Suppressor macrophage (primary cell): ENCODE measurements around the gene CCDC80.

Source experiments
- DNase-seq, 4 experiments: peaks; one replicate each; pipeline ENCODE4 v3.0.0-alpha.2; 2020 to 2022

The CCDC80 gene

GRCh38 chr3:112631257-112631656 lies 9.7 kb downstream of the CCDC80 start:
- DNase-seq, result no peak

GRCh38 chr3:112629425-112629824 lies 11.5 kb downstream of the CCDC80 start:
- peak in 3 of 4 experiments; percentile 39 to 50 (median 49) for DNase-seq

DNA sequence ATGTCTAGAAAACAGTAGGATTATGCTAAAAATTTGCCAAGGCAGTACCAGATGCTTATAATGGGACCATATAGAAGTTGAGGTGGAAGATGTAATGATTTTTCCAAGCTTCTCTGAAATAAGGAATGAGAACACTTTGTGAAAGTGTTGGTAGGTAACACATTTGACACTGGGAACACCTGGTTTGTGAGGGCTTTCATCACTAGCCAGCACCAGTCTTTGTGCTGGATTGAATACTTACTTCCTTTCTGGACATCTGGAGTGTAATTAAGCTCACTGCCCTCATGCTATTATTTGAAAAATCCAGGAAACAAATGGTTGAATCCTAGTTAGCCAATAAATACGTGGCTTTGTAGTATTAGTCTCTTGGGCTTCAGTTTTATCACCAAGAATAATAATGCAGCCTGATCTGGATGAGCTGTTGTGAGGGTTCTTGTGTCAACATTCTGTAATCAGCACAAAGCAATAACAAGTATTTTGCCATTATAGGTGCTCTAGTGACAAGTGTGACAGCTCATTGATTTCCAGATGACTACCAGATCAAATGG lies 12.9 kb downstream of the CCDC80 start:
- DNase-seq, result no peak

- no peak for DNase-seq
These were observed 13.5 kb downstream of the CCDC80 start for GRCh38 chr3:112627419-112627818.

DNA sequence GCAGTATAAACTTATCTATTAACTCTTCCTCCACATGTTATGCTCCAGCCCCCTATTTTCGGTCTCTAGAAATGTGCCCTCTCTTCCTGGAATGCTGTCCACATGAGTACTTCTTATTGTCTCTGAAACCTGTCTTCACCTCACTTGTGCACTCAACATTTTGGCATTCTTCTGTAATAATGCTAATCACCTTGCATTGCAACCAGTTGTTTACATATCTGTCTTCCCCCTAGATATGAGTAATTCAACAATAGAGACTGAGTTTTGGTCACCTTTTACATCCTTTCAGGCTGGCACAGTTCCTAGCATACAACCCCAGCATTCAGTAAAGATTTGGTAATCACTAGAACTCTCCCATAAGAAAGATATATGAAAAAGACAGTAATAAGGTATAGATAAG lies 17.2 kb downstream of the CCDC80 start:
- no peak for DNase-seq

- DNase-seq, result no peak
These were observed 17.7 kb downstream of the CCDC80 start for GRCh38 chr3:112623213-112623612.

DNA sequence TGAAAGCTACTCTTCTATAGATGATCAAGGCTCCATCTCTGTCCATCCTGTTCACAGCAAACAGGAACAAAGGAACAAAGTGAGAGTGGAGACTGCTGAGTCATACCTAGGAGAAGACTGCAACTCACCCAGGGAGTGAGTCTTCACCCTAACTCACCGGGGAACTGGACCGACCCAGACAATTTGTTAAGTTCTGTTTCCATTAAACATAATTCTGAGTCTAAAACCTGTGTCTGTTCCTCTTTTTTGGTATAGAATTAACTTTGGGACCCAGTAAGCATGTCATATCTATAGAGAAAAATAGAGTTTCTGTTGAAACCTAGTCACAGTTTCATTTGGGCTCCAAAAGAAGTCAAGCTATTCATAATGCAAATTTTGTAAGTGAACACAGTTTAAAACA lies 21.6 kb downstream of the CCDC80 start:
- DNase-seq, result peak in 2 of 4 experiments; percentile 17 to 24

DNA sequence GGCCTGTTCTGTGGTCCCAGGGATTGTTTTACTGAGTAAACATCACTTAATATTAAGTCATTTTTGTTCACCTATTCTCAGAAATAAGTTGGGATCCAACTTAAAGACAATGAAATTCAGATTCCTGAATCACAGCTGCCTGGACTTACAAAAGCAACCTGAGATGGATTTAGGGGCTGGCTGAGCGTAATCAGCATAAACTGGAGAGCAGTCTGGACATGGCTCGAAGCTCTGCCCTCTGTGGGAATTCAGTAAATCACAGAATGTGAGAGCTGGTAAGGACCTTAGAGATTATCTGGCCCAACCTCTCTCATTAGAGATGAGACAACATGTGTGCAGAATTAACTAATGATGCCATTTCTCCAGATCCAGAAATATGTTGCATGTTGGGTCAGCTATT lies 23.7 kb downstream of the CCDC80 start:
- DNase-seq, result no peak

DNA sequence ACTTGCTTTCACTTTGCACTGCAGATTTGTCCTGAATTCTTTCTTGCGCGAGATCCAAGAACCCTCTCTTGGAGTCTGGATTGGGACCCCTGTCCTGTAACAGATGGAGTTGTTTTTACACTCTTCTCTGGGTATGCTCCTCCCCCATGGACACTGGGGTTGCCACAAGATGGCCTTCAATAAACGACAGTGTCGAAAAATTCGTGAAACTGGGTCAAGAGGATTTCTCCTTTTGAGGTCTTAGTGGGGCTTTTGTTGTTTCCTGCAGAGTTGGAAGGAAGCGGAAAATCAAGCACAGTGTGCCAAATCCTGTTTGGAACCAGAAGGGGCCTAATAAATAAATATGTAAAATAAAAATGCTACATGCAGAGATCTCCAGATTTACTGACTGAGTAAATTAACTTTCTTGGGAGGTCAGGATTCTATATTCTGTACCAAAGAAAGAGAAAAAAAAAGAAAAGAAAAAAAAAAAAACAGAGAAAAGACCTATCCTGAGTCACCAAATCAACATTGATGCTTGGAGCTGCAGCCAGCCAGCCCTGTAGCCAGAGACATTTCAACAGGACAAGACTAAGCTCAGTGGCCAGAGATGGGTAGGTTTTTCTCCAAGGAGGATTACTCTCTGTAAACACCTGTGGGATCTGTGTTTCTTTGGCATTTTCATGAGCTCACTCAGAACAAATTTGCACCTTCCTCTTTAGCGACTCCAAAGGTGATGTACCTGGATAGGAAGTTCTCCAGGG lies 24.8 kb downstream of the CCDC80 start:
- no peak for DNase-seq

DNA sequence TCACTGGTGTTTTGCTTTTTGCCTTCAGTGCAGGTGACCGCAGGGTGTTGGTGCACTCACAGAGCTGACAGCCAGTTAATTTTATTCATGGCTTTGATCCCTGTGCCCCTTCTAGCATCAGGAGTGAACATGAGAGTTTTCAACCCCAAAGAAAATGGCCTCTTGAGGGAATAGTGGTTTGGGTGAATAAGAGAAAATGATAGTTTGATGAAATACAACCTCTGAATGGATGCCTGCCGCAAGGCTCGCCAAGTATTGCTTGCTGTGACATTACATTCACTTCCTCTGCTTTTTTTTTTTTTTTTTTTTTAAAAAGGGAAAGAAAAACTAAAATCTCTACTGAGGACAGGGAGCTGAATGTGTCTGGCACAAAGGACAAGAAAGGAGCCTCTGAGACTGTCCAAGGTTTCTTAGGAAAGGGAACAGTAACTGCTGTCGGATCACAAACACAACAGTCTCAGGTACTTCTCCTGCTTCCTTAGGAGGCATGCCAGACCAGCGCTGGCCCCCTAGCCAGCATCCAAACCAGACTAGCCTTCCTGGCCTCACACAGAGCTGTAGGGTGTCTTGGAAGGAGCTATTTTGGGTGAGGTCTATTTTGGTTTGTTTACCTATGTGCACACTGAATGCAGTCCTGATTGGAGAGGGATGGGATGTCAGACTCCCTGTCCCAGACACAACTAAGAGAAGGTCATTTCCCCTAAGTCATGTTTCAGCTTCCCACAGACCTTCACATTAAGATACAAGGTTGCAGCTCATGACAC lies 29.0 kb downstream of the CCDC80 start:
- DNase-seq, result peak in 3 of 4 experiments; percentile 43 to 55 (median 46)

GRCh38 chr3:112610121-112610520 lies 30.8 kb downstream of the CCDC80 start:
- DNase-seq, result peak; percentile 54 to 83 (median 58)

- no peak for DNase-seq
These were observed 33.1 kb downstream of the CCDC80 start for GRCh38 chr3:112607863-112608262.

DNA sequence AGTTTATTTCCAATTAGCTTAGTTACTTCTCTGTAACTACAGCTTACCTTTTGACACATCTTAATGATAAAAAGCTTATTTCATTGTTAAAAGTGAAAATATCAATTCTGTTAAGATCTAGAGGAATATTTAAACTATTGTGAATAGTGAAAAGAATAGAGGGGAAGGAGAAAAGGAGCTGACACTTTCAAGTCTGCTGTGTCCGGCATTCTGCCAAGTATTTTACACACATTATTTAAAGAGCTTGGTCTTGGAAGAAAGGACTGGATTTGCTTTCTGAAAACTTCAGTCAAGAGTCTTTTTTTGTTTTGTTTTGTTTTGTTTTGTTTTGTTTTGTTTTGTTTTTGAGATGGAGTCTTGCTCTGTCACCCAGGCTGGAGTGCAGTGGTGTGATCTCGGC lies 34.8 kb downstream of the CCDC80 start:
- DNase-seq, result no peak

DNA sequence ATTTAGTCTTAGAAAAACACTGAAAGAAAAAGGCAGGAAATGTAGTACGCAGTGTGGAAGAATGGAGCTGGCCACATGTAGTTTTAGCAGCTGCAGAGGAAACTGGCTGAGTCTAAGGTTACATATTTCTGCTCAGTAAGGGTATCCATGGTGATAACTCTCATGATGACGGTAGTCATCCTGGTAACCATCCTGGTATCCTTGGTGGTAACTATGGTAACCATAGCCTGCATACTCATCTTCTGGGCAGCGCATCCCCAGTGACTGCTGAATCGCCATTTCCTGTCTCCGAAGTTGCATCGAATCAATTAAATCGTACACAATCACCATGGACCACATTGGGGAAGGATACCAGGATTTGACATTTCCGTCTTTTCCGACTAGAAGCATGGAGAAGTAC lies 35.7 kb downstream of the CCDC80 start:
- no peak for DNase-seq

DNA sequence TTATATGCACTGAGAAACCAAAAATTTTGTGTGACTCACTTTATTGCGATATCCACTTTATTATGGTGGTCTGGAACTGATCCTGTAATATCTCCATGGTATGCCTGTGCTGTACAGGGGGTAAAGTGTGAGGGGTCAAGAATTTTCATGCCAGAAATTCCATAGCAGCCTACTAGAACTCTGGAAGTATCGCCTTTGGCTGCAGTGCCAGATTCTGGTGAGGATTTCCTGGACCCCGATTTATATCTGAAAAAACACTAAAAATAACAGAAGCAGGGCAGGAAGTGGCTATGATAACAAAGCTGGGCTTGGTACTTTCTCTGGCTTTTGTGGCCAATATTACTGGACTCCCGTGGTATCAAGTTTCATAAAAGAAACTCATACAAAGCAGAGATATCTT lies 36.4 kb downstream of the CCDC80 start:
- DNase-seq, result no peak

DNA sequence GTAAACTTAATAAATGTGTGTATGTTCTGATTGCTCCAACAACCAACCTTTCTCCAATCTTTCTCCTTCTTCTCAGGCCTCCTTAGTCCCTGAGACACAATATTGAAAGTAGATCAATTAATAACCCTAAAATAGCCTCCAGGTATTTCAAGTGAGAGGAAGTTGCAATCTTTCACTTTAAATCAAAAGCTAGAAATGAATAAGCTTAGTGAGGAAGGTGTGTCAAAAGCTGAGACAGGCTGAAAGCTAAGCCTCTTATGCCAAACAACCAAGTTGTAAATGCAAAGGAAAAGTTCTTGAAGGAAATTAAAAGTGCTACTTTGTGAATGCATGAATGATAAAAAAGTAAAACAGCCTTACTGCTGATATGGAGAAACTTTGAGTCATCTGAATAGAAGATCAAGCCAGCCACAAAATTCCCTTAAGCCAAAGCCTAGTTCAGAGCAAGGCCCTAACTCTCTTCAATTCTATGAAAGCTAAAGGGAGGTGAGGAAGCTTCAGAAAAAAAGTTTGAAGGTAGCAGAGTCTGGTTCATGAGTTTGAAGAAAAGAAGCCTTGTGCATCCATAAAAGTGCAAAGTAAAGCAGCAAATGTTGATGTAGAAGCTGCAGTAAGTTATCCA lies 38.6 kb downstream of the CCDC80 start:
- no peak for DNase-seq

GRCh38 chr3:112598731-112599130 lies 42.2 kb downstream of the CCDC80 start:
- no peak for DNase-seq

DNA sequence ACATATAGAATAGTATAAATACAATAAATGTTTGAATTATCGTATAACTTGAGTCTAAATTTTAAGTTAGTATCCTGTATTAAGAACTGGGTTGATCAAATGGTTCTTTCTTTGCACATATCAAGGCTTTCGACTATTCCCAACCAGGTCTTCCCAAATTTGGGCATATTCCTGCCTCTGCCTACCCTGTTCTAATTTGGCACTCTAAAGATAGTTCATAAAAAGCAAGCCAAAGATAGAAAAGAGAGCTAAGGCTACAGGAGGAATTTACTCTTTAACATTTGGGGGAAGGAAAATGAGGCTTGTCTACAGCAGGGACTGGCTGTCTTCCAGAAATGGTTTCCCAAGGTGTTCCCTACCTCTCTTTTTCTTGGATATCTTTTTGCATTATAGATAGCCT lies 43.0 kb downstream of the CCDC80 start:
- no peak for DNase-seq

- DNase-seq, result no peak
These were observed 46.1 kb downstream of the CCDC80 start for GRCh38 chr3:112594856-112595255.

DNA sequence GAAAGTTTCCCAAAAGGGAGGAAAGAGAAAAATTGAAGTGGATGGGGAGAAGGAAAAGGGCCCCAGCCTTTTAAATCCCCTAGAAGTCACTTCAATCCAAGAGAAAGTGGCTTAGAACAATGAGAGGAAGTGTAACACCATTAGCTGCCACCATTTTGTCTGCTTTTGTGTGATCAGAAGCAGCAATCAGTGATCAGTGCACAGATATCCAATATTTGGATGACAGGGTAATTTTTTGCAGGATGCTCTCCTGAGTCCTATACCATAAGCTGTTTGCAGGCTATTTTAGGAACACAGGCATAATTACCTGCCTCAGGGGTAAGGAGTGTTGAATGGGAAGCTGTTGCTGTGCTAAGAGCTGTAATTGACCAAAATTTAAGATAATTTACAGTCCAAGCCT lies 47.7 kb downstream of the CCDC80 start:
- DNase-seq, result no peak

DNA sequence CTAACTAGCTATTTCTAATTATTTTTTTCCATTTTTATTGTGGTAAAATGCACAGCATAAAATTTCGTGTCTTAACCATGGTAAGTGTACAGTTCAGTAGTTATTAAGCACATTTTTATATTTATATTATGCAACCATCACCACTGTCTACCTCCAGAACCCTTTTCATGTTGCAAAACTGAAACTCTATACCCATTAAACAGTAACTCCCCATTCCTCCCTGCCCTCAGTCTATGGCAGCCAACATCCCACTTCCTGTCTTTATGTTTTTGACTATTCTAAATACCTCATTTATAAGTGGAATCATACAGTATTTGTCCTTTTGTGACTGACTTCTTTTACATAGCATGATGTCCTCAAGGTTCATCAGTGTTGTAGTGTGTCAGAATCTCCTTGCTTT lies 53.6 kb downstream of the CCDC80 start:
- no peak for DNase-seq

DNA sequence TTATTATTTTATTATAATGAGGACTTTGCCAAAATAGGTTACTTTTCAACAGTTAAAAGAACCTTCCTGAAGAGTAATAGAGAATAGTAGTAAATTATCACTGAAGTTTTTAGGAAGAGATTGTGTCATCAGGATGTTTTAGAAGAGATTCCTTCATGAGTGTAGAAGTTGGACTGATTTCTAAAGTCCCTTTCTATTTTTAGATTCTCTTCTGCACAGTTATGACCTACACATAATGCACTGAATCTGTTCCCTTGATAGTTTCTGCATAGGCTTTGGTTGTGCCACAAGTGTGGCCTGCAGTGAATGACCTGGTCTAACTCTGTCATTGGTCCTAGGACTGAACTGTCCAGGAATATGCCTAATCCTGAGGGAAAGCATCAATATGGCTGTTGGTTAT lies 55.2 kb downstream of the CCDC80 start:
- DNase-seq, result no peak

- DNase-seq, result no peak
These were observed 57.8 kb downstream of the CCDC80 start for GRCh38 chr3:112583105-112583504.
